ENCODE data around the gene RPUSD1.
A peak's percentile ranks its signal among the peaks of the same experiment; 100 is the strongest.
"Not testable (repeated sequence)": the region's sequence is repeated elsewhere in the genome, so short reads cannot be mapped to it uniquely, and the experiment has no call there.

Gene RPUSD1

DNA sequence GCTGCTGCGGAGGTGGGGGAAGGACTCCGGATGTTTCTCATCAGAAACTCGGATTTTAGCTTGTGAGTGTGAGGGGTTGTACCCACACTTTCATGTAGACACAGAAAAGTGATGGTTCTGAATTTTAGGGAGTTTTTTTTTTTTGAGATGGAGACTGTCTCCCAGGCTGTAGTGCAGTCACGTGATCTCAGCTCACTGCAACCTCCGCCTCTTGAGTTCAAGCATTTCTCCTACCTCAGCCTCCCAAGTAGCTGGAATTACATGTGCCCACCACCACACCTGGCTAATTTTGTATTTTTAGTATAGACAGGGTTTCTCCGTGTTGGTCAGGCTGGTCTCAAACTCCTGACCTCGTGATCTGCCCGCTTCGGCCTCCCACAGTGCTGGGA is 34.7 kb upstream of the RPUSD1 start:
- Mint-ChIP-seq H3K9me3 (no peaks in the 10 kb centered on the region), H3K27ac (no peak overlapping the region), H3K36me3 (ENCODE audit: low read depth) (no peaks in the 10 kb centered on the region), H3K4me1 (peaks cover 11% of the 10 kb centered on the region), H3K4me3 (no peak overlapping the region), H3K27me3 (peaks cover 20% of the 10 kb centered on the region)
- DNase-seq: no peak
- ATAC-seq: no peak

DNA sequence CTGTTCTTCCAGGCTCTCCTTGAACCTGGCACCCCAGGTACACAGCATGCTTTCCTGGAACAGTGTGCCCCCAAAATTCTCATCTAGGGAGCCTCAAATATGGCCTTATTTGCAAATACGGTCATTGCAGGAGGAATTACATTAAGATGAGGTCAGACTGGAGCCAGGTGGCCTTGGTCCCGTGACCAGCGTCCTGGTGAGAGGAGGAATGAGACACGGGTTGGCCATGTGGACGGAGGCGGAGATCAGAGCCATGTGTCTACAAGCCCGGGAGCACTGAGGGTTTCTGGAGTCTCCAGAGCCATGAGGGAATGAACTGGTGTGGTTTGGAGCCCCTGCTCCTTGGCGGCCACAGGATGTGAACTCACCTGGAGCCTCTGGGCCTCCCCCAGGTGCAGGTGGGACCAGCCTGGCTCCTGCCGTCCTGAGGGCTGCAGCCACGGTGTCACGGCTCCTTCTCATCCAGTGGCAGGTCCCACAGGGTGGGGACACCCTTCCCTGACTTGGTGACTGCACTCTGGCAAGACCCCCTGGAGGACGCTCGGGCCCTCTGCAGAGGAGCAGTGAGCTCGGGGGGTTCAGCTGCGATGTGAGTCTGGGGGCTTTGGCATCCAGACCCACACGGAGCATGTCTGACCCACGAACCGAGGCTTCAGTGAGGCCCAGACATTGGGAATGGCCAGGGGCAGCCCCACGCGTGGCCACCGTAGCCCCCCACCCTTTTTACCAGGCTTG is 34.2 kb upstream of the RPUSD1 start:
- H3K36me3 Mint-ChIP-seq (ENCODE audit: low read depth): no peaks in the 10 kb centered on the region
- peaks cover 11% of the 10 kb centered on the region for H3K4me1 Mint-ChIP-seq
- no peaks in the 10 kb centered on the region for H3K9me3 Mint-ChIP-seq

DNA sequence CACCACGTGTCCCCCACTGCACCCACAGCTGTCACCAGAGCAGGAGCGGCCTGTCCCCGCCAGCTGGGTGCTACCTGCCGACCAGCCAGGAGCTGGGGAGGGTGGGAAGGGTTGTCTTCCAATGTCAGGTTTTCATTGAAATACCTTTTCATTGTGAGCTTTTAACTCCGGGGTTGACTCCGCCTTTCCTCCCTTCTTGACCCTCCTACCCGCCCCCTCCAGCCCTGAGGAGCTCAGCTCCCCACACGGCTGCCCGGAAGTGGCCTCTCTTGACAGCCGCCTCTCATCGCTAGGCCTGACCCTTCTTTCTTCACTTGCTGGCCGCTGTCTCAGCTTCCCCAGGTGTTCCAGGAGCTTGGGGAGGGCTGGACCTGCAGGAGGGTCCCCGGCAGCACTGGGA is 33.6 kb upstream of the RPUSD1 start:
- no peak for DNase-seq
- H3K27me3 Mint-ChIP-seq: peaks cover 20% of the 10 kb centered on the region
- H3K27ac Mint-ChIP-seq: no peak overlapping the region
- peaks cover 11% of the 10 kb centered on the region for H3K4me1 Mint-ChIP-seq
- no peak for ATAC-seq
- H3K9me3 Mint-ChIP-seq: no peaks in the 10 kb centered on the region
- H3K4me3 Mint-ChIP-seq: no peak overlapping the region
- H3K36me3 Mint-ChIP-seq (ENCODE audit: low read depth): no peaks in the 10 kb centered on the region

More for the DNA sequence above, 34.2 kb upstream of the RPUSD1 start:
- Mint-ChIP-seq H3K4me3 (no peak overlapping the region), H3K27ac (no peak overlapping the region), H3K27me3 (peaks cover 20% of the 10 kb centered on the region)
- no peak for DNase-seq
- ATAC-seq: no peak

DNA sequence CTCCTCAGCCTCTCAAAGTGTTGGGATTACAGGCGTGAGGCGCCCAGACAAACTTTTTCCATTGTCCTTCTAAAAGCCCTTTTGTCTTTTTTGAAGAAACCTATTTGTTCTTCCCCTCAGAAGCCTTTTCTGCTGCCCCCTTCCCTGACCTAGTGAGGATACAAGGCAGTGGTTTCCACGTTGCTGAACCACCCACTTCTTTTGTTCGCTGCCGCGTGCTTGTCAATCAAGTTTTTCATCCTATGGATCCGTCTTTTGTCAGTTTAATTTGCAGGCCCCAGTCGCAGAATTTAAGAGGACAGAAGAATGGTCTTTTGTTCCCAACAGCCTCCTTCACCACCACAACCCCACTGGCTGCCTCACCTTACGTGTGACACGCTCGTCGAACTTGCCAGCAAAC is 32.6 kb upstream of the RPUSD1 start:
- ATAC-seq (no peak), DNase-seq (no peak)
- Mint-ChIP-seq H3K4me3 (no peak overlapping the region), H3K36me3 (ENCODE audit: low read depth) (no peaks in the 10 kb centered on the region), H3K27me3 (peaks cover 15% of the 10 kb centered on the region), H3K9me3 (no peaks in the 10 kb centered on the region), H3K27ac (no peak overlapping the region), H3K4me1 (peaks cover 11% of the 10 kb centered on the region)

DNA sequence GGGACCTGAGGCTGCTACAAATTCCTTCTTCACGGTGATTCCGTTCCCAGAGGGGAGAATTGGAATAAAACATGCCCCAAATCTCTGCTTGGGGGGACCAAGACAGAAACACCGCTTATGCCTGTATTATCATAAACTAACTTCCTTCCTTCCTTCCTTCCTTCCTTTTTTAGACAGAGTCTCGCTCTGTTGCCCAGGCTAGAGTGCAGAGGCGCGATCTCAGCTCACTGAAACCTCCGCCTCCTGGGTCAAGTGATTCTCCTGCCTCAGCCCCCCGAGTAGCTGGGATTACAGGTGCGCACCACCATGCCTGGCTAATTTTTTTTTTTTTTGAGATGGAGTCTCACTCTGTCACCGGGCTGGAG is 31.8 kb upstream of the RPUSD1 start:
- ATAC-seq; H3K9me3 Mint-ChIP-seq; H3K4me3 Mint-ChIP-seq; H3K27ac Mint-ChIP-seq; H3K36me3 Mint-ChIP-seq (ENCODE audit: low read depth); DNase-seq: not testable (repeated sequence)
- Mint-ChIP-seq H3K27me3 (peaks cover 15% of the 10 kb centered on the region), H3K4me1 (peaks cover 11% of the 10 kb centered on the region)

DNA sequence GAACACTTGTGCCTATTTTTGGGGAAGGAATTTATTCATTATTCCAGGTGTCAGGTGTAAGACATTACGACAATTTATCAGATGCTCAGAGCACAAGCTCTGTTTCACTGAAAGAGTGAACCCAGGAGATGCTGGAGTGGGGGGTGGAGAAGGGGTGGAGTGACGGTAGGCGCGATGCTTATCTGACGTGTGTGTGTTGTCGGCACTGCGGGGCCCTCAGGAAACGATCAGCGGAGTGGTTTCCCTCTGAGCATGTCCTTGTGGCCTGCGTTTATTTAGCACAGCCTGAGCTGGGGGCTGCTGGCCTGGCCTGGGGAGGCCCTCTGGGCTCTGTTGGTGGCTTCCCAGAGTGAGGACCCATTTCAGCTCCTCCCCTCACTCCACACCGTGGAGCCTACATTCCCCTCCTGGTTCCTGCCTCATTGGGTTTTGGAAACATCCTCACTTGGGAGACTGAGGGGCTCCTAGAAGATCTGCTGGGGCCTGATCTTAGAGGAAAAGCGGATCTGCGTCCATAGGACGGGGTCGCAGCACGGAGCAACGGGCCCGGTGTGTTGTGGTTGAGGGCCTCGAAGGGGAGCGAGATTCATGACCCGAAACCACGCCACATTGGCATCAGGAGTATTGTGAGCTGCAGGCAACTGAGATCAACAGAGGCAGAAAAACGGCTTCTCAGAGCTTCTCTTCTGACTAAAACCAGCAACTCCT is 31.3 kb upstream of the RPUSD1 start:
- Mint-ChIP-seq H3K27ac (no peak overlapping the region), H3K9me3 (no peaks in the 10 kb centered on the region), H3K36me3 (ENCODE audit: low read depth) (no peaks in the 10 kb centered on the region), H3K4me3 (no peak overlapping the region), H3K27me3 (peaks cover 19% of the 10 kb centered on the region), H3K4me1 (peaks cover 11% of the 10 kb centered on the region)
- no peak for DNase-seq
- no peak for ATAC-seq

DNA sequence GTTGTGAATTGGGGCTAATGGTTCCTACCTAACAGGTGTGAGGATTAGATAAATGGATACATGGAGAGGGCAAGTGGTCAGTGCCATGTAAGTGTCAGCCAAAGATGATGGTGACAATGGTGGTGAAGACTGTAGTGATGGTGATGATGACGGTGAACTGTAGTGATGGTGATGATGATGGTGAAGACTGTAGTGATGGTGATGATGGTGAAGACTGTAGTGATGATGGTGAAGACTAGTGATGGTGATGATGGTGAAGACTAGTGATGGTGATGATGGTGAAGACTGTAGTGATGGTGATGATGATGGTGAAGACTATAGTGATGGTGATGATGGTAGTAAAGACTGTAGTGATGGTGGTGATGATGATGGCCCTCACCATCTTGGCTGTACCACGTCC is 30.4 kb upstream of the RPUSD1 start:
- peaks cover 22% of the 10 kb centered on the region for H3K27me3 Mint-ChIP-seq
- peaks cover 13% of the 10 kb centered on the region for H3K4me1 Mint-ChIP-seq
- H3K9me3 Mint-ChIP-seq: no peaks in the 10 kb centered on the region
- H3K36me3 Mint-ChIP-seq (ENCODE audit: low read depth): no peaks in the 10 kb centered on the region
- no peak for DNase-seq
- no peak for ATAC-seq
- H3K27ac Mint-ChIP-seq: no peak overlapping the region
- H3K4me3 Mint-ChIP-seq: no peak overlapping the region

DNA sequence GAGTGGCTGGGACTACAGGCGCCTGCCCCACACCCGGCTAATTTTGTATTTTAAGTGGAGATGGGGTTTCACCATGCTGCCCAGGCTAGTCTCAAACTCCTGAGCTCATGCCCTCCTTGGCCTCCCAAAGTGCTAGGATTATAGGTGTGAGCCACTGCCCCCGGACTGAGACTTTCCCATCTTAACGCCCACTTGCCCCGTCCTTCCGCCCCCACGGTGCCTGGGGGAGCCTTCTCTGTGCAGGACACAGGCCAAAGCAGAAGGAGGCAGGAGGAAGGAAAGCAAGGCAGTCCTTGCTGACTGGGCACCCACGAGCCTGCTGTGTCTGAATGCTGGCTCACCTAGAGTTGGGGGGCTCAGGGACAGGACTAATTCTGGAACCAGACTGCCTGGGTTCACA is 30.0 kb upstream of the RPUSD1 start:
- H3K4me1 Mint-ChIP-seq: peaks cover 13% of the 10 kb centered on the region
- ATAC-seq: no peak

DNA sequence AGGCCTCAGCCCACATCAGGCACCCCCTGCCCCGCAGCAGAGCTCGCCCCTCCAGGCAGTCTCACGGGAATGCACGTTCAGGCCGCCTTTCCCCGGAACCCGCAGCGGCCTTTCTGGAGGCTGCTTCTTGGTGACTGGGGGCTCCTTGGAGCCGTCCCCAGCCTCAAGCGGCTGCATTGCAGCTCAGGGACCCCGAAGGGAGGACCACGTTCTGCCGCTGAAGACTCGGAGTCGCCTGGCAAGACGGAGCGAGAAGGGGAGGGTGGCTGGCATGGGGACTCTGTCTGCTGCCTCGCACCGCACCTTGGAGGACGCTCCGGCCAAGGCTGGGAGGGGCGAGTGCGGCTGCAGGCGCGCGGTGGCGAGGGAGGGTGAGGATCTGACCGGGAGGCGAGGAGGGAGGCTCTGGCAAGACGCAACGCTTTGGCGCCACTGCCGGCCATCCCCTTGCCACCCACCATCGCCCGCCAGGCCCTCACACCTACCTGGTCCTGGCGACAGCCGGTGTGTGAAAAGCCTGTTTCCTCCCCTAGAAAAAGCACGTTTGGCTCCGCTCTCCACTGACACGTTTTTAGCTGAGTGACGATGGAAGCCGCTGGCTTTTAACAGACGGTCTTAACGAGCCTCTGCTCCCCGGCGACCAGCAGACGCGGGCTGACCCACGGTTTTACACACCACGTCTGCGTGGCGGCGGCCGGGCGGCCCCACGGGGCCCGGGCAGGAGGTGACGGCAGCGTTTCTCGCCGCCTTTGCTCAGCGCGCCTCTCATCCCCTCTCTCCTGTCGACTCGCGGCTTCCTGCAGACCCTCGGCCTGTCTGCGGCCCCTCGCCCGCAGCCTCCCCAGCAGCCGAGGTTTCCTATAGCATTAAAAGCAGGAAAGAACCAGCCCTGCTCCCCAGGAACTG is 29.1 kb upstream of the RPUSD1 start:
- Mint-ChIP-seq H3K27me3 (peaks cover 27% of the 10 kb centered on the region), H3K36me3 (ENCODE audit: low read depth) (no peaks in the 10 kb centered on the region), H3K9me3 (no peaks in the 10 kb centered on the region), H3K4me3 (no peak overlapping the region), H3K27ac (no peak overlapping the region), H3K4me1 (peaks cover 13% of the 10 kb centered on the region)
- DNase-seq: no peak
- no peak for ATAC-seq

More for the DNA sequence above, 30.0 kb upstream of the RPUSD1 start:
- Mint-ChIP-seq H3K36me3 (ENCODE audit: low read depth) (no peaks in the 10 kb centered on the region), H3K27me3 (peaks cover 22% of the 10 kb centered on the region), H3K9me3 (no peaks in the 10 kb centered on the region), H3K4me3 (no peak overlapping the region), H3K27ac (no peak overlapping the region)
- no peak for DNase-seq

DNA sequence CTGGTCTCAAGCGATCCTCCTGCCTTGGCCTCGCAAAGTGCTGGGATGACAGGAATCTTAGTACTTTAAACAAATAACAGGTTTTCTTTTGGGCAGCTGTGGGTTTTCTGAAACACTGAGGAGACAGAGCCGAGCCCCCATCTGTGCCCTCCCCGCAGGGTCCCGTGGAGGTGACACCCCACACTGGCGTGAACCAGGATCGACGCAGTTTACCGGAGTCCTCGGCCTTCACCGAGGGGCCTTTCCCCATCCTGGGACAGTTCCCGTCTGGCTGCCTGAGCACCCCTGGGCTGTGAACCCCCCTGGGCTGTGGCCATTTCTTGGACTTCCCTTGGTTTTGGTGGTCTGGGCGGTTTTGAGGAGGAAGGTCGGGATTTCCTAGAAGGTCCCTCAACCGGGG is 27.7 kb upstream of the RPUSD1 start:
- H3K4me1 Mint-ChIP-seq: peaks cover 13% of the 10 kb centered on the region
- no peak overlapping the region for H3K27ac Mint-ChIP-seq
- ATAC-seq (no peak), DNase-seq (no peak)
- H3K4me3 Mint-ChIP-seq: no peak overlapping the region
- H3K9me3 Mint-ChIP-seq: no peaks in the 10 kb centered on the region
- peaks cover 27% of the 10 kb centered on the region for H3K27me3 Mint-ChIP-seq
- no peaks in the 10 kb centered on the region for H3K36me3 Mint-ChIP-seq (ENCODE audit: low read depth)

DNA sequence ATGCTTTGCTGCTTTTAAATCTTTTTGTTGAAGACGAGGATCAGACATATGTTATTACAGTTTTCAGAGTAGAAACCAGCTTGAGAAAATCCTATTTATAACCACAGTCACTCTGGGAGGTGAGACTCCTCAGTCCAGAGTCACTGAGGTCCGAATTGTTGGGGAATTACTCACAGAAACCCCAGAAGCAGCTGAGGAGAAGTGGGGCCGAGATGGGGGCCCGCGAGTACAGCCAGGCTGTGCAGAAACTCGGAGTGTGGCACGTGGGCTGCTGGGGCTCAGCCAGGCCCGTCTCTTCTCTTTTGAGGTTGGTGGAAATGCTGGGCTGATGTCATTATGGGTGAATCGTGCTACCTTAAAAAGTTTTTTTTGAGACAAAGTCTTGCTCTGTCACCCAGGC is 26.8 kb upstream of the RPUSD1 start:
- Mint-ChIP-seq H3K4me1 (peaks cover 11% of the 10 kb centered on the region), H3K4me3 (no peak overlapping the region), H3K9me3 (no peaks in the 10 kb centered on the region), H3K36me3 (ENCODE audit: low read depth) (no peaks in the 10 kb centered on the region), H3K27me3 (peaks cover 20% of the 10 kb centered on the region), H3K27ac (no peak overlapping the region)
- ATAC-seq: no peak
- DNase-seq: no peak

DNA sequence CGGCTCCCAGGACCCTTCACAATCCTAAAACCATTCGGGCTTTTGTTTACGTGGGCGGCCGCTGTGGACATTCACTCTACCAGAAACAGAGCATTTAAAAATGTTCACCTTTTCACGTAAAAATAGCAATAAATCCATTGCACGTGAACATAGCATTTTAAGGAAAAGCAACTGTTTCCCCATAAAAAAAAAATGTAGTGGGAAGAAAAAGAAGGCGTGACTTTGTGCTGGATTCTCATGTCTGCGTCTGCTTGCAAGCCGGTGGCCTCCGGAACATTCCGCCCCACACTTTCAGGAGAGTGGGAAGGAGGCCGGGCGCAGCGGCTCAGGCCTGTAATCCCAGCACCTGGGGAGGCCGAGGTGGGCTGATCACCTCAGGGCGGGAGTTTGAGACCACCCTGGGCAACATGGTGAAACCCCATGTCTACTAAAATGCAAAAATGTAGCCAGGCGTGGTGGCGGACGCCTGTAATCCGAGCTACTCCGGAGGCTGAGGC is 25.8 kb upstream of the RPUSD1 start:
- no peaks in the 10 kb centered on the region for H3K36me3 Mint-ChIP-seq (ENCODE audit: low read depth)
- H3K4me1 Mint-ChIP-seq: peaks cover 3% of the 10 kb centered on the region
- H3K27me3 Mint-ChIP-seq: peaks cover 16% of the 10 kb centered on the region
- DNase-seq (no peak), ATAC-seq (no peak)
- H3K9me3 Mint-ChIP-seq: no peaks in the 10 kb centered on the region
- H3K4me3 Mint-ChIP-seq: no peak overlapping the region
- no peak overlapping the region for H3K27ac Mint-ChIP-seq

DNA sequence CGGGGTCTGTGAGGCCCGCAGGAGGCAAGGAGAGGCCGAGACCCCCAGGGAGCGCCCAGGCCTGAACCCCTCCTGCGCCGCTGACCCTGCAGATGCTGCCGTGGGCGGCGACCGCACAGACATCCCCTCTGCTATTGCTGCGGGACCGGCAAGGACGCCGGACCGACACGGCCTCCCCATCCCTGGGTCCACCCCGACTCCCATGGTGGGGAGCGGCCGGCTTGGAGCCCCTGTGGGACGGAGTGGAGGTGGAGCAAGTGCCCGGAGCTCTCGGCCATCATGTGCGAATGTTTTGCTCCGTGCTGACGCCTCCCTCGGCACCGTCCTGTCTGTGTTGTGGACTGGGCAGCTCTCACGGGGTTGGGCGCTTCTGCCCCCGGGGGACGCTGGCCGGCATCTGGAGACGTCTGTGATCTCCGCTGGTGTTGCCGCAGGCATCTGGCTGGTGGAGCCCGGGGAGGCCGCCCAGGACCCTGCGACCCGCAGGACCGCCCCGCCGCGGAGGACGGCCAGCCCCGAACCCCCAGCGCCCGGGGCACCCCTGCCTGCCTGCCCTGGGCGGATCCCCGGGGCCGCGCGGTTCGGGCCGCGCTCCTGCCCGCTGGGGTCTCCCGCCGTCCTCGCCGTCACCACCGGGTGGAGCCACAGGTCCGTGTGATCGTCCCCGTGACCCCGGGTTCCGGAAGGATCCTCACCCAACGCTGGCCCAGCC is 25.2 kb upstream of the RPUSD1 start:
- no peak overlapping the region for H3K4me3 Mint-ChIP-seq
- peaks cover 7% of the 10 kb centered on the region for H3K4me1 Mint-ChIP-seq

DNA sequence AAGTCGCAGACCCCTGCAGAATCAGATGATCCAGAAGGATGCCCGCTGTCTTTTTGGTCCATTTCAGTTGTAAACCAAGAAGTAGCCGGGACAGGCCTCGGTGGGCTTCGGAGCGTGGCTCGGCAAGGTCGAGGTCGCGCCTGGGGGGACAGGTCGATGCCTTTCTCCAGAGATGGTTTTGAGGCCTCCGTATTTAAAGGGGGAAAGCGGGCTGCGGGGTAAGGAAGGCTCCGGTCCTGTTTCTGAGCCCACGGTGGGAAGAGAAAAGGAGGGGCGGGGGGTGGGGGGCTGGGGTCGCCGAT is 19.9 kb upstream of the RPUSD1 start:
- H3K4me3 Mint-ChIP-seq: peak overlapping the region; percentile 95
- peaks cover 12% of the 10 kb centered on the region for H3K4me1 Mint-ChIP-seq

More for the DNA sequence above, 25.2 kb upstream of the RPUSD1 start:
- no peaks in the 10 kb centered on the region for H3K36me3 Mint-ChIP-seq (ENCODE audit: low read depth)
- H3K9me3 Mint-ChIP-seq: no peaks in the 10 kb centered on the region
- peaks cover 16% of the 10 kb centered on the region for H3K27me3 Mint-ChIP-seq
- peak; percentile 66 for DNase-seq
- H3K27ac Mint-ChIP-seq: no peak overlapping the region
- peak; percentile 67 for ATAC-seq

More for the DNA sequence above, 19.9 kb upstream of the RPUSD1 start:
- Mint-ChIP-seq H3K36me3 (ENCODE audit: low read depth) (no peaks in the 10 kb centered on the region), H3K27ac (peak overlapping the region; percentile 94), H3K27me3 (peaks cover 8% of the 10 kb centered on the region), H3K9me3 (no peaks in the 10 kb centered on the region)
- ATAC-seq (no peak), DNase-seq (no peak)
